IPS-18a (cell line): ENCODE data around the gene SAP30L.

Experiments
- H3K27ac ChIP-seq: one replicate; pipeline ENCODE4 v1.5.1; 2013; ENCODE audit warnings: low read length
- H3K27me3 ChIP-seq: one replicate; pipeline ENCODE4 v1.6.1; 2013; ENCODE audit warnings: mild to moderate bottlenecking, low read length; ENCODE audit not compliant: control insufficient read depth, insufficient read depth
- H3K36me3 ChIP-seq: one replicate; pipeline ENCODE4 v1.6.1; 2013; ENCODE audit warnings: low read depth, low read length; ENCODE audit not compliant: control insufficient read depth
- H3K4me1 ChIP-seq: one replicate; pipeline ENCODE4 v1.6.1; 2013; ENCODE audit warnings: low read depth, low read length; ENCODE audit not compliant: control insufficient read depth
- H3K4me3 ChIP-seq: one replicate; pipeline ENCODE4 v1.5.1; 2013; ENCODE audit warnings: low read length
- H3K9ac ChIP-seq: one replicate; pipeline ENCODE4 v1.6.1; 2013; ENCODE audit warnings: mild to moderate bottlenecking, low read length, moderate library complexity
- H3K9me3 ChIP-seq: one replicate; pipeline ENCODE4 v1.6.1; 2013; ENCODE audit warnings: low read depth, low read length; ENCODE audit not compliant: control insufficient read depth

SAP30L gene

DNA sequence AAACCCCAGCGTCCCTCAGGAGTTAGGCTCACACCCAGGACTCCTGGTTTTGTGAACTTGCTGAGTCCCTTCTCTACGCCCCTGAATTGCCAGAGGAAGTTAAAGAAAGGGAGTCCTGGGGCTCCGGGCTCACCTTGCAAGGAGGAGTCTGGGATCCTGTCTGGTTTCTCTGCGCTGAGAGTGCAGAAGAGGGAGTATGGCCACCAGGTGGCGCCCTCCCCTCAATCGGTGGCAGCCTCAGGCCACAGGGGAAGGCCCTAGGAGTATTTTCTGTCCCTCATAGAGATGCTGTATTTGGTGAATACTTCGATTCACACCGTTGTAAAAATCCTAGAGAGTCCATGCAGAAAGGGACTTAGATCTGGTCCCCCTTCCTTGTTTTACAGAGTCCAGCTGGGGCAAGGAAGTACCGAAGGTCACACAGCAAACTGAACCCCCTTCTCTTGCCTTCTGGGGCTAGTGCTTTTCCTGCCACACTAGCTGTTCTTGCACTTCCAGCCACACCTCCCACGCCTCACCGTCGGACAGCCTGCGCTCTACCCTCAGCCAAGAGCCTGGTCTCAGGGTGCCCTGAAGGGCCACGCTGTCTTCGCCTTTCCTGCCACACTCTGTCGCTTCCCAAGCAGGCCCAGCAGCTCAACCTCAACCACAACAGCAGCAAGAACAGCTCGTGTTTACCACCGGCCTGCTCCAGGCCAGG is 22.0 kb downstream of the SAP30L start:
- Histone ChIP-seq H3K27me3 (peaks cover 69% of the 10 kb centered on the region), H3K27ac (no peak overlapping the region), H3K4me3 (no peak overlapping the region), H3K9ac (no peak overlapping the region), H3K36me3 (no peaks in the 10 kb centered on the region), H3K4me1 (peaks cover 4% of the 10 kb centered on the region), H3K9me3 (no peaks in the 10 kb centered on the region)

DNA sequence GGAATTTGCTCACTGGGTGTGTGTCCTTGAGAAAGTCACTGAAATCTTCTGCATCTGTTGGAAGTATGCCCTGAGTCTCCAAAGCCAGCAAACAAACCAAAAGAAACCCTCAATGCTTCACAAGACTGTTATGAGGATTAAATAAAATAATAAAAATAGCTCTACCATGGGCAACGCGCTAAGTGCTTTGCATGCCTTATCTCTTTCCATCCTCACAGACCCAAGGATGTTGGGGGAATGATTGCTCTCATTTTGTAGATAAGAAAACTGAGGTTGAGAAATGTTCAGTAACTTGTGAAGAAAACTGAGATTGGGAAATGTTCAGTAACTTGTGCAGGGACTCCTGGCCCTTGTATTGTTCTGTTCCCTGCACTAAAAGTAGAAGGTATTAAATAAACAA is 24.3 kb downstream of the SAP30L start:
- Histone ChIP-seq H3K4me3 (no peak overlapping the region), H3K9me3 (no peaks in the 10 kb centered on the region), H3K9ac (no peak overlapping the region), H3K36me3 (no peaks in the 10 kb centered on the region), H3K27ac (no peak overlapping the region), H3K4me1 (peaks cover 15% of the 10 kb centered on the region), H3K27me3 (peaks cover 92% of the 10 kb centered on the region)

DNA sequence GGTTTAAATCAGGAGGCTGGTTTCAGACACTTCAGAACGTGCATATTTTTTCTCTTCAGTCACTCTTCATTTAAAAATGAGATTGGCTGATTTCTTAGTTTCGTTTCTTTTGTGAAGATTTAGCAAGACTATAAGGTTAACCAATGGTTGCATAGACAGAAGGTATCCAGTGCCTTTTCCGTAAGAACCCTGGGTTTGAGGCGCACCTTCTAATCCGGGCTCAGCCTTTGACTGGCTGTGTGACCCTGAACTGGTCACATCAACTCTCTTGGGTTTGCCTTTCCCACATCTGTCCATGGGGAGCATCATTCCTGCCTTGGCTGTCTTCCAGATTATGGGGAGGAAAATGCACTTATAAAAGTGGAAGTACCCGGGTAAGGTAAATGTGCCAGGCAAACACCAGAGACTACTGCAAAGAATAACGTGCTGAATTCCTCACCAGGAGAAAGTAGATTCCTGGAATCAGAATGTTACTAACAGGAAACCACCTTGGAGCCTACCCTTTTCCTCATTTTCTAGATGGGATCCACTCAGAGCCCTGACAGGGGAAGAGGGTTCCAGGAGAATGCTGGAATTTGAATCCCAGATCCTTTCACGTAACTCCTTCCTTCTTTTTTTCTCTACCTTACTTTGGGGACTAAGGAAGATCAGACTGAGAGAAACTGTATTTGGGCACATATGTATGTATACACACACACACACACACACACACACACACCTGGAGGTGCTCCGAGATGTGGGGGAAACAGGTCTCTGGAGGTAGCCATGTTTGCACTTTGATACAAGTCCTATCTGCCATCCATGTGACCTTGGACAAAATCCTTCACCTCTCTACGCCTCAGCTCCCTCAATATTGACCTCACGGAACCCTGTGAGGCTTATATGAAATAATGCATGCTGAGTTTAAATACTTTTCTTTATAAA is 25.4 kb downstream of the SAP30L start:
- no peaks in the 10 kb centered on the region for H3K36me3 ChIP-seq
- H3K4me3 ChIP-seq: no peak overlapping the region
- H3K9me3 ChIP-seq: no peaks in the 10 kb centered on the region
- no peak overlapping the region for H3K9ac ChIP-seq
- peaks cover 98% of the 10 kb centered on the region for H3K27me3 ChIP-seq
- peaks cover 21% of the 10 kb centered on the region for H3K4me1 ChIP-seq
- no peak overlapping the region for H3K27ac ChIP-seq

DNA sequence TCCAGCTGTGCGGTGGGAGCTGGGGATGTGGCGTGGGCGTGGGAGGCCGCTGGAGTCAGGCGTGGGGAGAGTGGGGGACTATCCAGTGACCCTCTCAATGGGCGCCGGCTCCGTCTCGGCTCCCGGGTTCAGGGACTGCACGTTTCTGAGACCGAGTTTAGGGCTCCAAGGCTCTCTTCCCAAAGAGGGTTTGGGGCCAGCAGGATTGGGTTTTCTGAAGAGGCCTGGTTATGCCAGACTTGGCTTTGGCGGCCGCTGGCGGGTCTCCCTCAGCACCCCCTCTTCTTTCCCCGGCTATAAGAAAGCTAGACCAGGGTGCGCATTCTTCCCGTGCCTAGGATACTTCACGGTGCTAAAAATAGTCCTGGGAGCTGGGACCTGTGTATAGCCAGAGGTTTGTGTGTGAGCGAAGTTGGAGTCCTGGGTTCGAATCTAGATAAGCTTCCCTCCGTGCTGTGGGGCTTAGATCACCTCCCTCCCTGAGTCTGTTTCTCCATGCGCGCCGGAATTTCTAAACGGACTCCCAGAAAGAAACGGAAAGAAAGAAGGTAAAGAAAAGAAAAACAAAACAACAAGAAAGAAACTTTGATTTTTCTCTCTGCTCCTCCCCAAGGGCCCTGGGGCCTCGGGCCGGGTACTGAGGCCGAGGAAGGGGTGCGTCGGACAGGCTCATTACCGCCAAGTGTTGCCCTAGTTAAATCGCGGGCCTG is 27.2 kb downstream of the SAP30L start:
- Histone ChIP-seq H3K9ac (no peak overlapping the region), H3K9me3 (no peaks in the 10 kb centered on the region), H3K4me1 (peaks cover 28% of the 10 kb centered on the region), H3K4me3 (peak overlapping the region; percentile 41), H3K36me3 (no peaks in the 10 kb centered on the region), H3K27me3 (peaks cover 100% of the 10 kb centered on the region), H3K27ac (no peak overlapping the region)

DNA sequence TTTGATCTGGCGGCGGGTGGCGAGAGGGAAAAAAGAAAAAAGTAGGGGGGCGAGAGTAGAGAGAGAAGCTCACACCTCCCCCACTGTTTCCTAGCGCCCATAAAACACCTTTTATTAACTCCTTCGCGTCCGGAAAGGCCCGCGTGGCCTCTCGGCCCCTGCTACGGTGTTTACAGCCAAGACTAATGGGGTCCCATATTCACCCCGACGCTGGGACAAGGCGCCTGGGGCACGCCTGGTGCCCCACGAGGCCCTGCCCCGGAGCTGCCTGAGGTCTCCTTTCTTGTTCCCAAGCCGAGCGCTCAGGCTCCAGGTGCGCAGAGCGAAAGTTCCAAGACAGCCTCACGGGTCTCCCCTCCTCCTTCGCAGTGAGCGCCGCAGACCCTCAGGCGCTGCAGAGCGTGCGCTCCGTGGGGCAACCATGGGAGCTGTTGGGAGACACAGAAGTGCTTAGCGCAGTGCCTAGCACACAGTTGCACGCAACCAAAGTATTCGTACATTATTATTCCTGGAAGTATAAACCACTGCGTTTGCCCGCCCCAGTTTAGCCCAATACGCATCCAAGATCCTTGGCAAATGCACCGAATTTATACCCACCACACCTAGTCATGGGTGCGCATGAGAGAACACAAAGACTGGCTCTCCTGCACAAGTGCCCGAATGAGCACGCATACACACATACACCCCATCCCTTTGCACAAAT is 27.9 kb downstream of the SAP30L start:
- no peaks in the 10 kb centered on the region for H3K9me3 ChIP-seq
- peaks cover 100% of the 10 kb centered on the region for H3K27me3 ChIP-seq
- H3K9ac ChIP-seq: no peak overlapping the region
- no peak overlapping the region for H3K27ac ChIP-seq
- peak overlapping the region; percentile 41 for H3K4me3 ChIP-seq
- no peaks in the 10 kb centered on the region for H3K36me3 ChIP-seq
- H3K4me1 ChIP-seq: peaks cover 28% of the 10 kb centered on the region

DNA sequence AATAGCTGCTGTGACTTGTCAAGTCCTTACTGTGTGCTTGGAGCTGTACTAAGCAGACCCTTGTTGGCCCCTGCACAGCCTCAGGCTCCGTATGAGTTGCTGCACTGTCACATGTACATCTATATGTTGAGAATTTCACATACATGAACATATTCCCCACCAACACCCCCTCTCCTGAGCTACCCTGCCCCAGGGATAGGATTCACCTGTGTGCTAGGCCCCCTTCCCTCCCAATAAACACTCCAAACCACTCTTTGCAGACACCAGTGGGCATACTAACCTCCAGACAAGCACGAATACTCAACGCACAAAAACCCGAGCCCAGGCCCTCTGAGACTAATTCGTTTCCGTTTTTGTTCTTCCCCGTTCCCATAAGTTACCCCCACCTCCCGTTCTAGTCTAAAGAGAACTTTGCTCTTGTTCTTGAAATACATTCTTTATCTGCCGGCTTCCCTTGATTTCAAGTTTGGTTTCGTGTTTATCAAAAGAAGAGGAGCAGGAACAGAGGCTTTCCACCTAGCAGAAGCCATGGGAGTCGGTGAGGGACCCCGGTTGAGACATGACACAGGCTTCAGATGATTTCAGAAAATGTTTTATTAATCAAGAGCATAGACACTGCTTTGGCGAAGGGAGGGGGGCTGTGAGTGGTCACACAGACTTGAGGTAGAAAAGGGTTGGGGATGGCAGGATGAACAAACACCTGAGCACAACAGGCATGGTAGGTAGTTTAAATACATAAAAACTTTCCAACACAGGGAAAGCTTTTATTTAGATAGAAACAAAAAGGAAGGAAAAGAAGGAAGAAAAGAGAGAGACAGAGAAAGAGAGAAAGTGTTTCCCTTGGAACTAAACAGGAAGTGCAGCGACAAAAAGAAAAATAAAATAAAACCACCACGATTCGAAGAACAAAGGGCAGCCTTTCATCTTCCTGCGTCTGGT is 28.9 kb downstream of the SAP30L start:
- Histone ChIP-seq H3K36me3 (no peaks in the 10 kb centered on the region), H3K4me1 (peaks cover 34% of the 10 kb centered on the region), H3K27me3 (peaks cover 100% of the 10 kb centered on the region), H3K27ac (no peak overlapping the region), H3K9me3 (no peaks in the 10 kb centered on the region), H3K9ac (no peak overlapping the region), H3K4me3 (no peak overlapping the region)

DNA sequence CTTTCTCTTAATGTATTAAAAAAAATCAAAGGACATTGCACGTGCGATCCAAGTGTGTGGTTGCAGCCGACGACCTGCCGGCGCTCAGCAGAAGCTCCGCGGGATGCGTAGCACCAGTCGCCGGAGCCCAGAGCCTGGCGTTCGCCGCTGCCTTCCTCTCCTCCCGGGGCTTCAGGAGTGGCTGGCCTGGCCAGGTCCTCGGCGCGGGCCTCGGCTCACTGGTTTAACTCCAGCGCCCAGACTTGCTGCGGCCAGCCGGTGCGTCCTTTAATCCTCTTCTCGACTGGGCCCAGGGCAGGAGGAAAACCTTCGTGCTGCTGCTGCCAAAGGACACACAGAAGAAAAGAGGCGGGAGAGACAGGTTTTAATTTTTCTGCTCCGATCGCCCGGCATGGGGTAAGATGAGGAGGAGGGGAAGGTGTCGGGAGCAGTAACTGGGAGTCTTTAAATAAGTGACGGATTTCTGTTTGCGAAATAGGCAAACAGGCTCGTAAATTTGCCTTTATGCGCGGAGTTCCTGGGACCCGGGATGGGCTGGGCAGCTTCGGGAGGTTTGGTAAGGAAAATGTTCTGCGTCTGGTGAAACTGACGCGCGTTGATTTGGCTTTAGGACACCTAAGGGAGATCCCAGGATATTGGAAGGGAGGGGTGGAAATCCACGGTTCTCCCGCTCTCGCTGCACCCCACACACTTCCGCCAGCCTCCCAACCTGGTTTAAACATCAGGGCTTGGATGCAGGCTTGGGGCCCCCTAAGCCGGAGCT is 30.0 kb downstream of the SAP30L start:
- H3K9me3 ChIP-seq: no peaks in the 10 kb centered on the region
- H3K27ac ChIP-seq: no peak overlapping the region
- no peak overlapping the region for H3K9ac ChIP-seq
- peaks cover 38% of the 10 kb centered on the region for H3K4me1 ChIP-seq
- H3K27me3 ChIP-seq: peaks cover 100% of the 10 kb centered on the region
- H3K4me3 ChIP-seq: peak overlapping the region; percentile 47
- no peaks in the 10 kb centered on the region for H3K36me3 ChIP-seq

DNA sequence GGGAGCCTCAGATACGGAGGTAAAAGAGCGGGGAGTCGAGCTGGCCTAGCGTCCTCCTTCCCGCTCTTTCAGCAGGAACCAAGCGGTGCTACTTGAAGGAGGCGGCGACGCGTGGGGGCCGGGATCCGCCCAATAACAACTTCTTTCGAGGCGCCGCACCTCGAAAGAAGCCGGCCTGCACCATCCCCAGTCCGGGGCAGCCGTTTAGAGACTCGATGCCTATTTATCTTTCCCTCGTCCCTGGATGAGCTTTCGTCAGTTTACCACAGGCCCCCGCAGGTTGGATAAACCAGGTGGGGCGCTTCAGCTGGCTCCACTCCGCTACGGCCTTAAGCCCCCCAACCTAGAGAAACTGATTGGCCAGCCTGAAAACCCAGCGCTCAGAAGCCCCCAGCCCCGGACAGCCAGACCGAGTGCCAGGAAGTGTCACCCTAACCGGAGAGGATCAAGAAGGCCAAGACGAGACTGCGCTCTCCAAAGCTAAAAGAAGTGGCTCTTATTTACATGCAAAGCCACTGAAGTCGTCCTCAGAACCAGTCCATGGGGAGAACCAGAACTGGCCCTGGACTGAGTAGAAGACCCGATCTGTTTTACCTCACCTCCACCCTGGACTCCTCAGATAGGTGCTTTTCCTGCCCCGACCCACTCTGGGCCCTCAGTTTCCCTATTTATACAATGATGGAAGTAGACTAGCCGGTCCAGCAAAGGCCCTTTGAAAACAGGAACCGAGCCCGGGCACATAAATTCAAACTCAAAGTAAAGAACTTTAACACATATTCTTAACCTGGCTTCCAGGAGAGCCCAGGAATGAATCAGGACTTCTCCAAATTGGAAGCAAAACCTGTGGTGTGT is 30.8 kb downstream of the SAP30L start:
- Histone ChIP-seq H3K4me1 (peaks cover 39% of the 10 kb centered on the region), H3K36me3 (no peaks in the 10 kb centered on the region), H3K9me3 (no peaks in the 10 kb centered on the region), H3K27ac (no peak overlapping the region), H3K27me3 (peaks cover 100% of the 10 kb centered on the region), H3K4me3 (peak overlapping the region; percentile 54), H3K9ac (no peak overlapping the region)

DNA sequence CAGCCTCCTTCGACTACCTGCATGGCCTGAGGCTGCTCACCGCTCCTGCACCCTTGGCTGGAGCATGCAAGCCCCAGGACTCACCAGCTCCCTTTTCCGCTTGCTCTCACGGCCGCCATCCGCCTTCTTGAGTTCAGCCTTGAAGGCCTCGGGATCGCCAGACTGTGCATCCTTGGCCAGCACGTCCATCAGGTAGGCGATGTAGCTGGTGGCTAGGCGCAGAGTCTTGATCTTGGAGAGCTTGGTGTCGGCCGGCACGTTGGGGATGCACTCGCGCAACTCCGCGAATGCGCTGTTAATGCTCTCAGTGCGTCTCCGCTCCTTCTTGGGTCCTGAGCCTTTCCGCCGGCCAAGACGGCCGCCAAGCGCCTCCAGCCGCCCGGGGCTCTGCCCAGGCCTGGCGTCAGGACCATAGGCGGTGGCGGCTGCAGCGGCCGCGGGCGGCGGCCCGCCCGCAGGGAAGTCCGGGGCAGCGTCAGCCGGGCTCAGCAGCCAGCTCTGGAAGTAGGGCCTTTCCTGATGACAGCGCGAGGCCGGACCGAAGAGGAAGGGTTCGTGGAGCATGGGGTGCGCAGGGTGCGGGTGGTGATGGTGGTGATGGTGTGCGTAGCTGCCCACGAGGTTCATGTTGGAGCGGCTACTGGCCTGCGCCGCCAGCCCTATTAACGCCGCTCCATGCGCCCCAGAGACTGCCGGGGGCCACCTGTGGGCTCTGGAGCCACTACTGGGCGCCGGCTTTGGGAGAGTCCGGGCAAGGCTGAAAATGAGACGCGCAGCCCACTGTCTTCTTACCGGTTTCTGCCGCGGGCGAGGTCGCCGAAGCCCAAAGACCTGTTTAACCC is 31.8 kb downstream of the SAP30L start:
- peak overlapping the region; percentile 54 for H3K4me3 ChIP-seq
- no peaks in the 10 kb centered on the region for H3K9me3 ChIP-seq
- peaks cover 46% of the 10 kb centered on the region for H3K4me1 ChIP-seq
- no peak overlapping the region for H3K27ac ChIP-seq
- peaks cover 100% of the 10 kb centered on the region for H3K27me3 ChIP-seq
- no peaks in the 10 kb centered on the region for H3K36me3 ChIP-seq
- H3K9ac ChIP-seq: no peak overlapping the region
